NCI-H524 treated with DMSO at 0.1 percent for 48 hours (cell line): ENCODE measurements around the gene TMEM53.

Source experiments
- DNase-seq: peaks from one replicate; lab custom pipeline; 2025; lab: John Stamatoyannopoulos, UW

Gene TMEM53

GRCh38 chr1:44646261-44647110 is 27.8 kb downstream of the TMEM53 start:
- DNase-seq: no peak

GRCh38 chr1:44645476-44646244 is 28.6 kb downstream of the TMEM53 start:
- no peak for DNase-seq

DNA sequence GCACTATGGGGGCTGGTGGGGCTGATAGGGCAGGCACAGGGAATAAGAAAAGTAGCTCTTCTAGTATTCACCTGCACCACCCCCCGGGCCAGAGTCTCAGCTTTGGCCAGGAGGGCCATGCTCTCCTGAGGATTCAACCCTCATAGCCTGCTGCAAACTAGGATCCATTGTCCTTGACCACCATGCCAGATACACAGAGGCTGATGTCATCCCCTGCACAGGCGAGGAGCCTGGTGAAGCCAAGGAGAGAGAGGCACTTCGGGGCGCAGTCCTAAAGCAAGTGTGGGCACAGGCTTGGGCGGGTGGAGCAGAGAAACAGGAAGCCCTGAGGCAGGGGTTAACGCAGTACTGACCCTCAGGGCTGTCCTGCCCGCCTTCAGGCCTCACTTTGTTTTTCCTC is 29.5 kb downstream of the TMEM53 start:
- no peak for DNase-seq

- DNase-seq: no peak
These were observed 30.5 kb downstream of the TMEM53 start for GRCh38 chr1:44643721-44644334.

- DNase-seq: no peak
These were observed 31.4 kb downstream of the TMEM53 start for GRCh38 chr1:44642925-44643324.

GRCh38 chr1:44642255-44642654 is 32.0 kb downstream of the TMEM53 start:
- DNase-seq: no peak

- no peak for DNase-seq
These were observed 32.9 kb downstream of the TMEM53 start for GRCh38 chr1:44641126-44642102.

- peak; percentile 76 for DNase-seq
These were observed 34.0 kb downstream of the TMEM53 start for GRCh38 chr1:44640200-44640853.

- no peak for DNase-seq
These were observed 36.4 kb downstream of the TMEM53 start for GRCh38 chr1:44637702-44638411.

DNA sequence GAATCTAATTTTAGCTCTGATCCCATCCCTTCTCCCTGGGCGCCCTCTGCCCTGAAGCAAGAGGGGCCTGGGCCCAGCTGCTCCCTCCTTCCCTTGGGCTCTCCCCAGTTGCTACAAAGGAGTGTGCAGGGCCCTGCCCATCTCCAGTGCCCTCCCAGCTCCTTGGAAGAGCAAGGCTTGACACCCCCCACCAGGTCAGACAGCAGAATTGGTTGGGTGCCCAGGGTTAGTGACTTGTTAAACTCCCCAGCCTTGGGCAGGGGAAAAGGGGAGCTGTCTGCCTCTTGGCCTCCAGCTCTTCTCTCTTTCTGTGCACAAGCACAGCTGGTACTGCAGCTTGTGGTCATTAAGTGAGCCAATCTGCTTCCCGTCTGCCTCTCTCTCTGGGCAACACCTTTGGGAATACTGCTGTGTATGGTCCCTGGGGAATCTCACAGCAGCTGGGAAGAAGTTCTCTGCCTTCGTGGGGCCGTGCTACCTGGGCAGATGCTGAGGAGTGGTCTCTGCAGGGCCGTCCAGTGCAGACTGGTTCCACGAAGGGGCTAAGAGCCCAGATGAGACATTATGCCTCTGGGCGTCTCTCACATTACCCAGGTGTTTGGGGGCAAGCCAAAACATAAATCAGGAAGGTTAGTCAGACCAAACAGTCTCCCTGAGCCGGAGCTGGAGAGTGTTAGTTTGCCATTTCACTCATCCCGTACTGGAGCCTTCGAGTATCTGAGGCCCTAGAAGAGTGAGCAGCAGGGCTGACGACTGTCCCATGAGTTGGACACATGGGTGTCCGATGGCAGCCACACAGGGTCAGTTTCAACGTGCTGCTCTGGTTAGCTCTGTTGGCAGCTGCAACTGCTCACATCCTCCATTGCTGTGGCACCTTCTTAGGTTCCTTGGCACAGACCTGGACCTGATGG is 37.3 kb downstream of the TMEM53 start:
- peak; percentile 89 for DNase-seq

GRCh38 chr1:44636083-44636687 is 38.1 kb downstream of the TMEM53 start:
- DNase-seq: no peak

GRCh38 chr1:44635439-44635838 is 38.8 kb downstream of the TMEM53 start:
- no peak for DNase-seq

GRCh38 chr1:44634606-44635189 is 39.6 kb downstream of the TMEM53 start:
- DNase-seq: no peak

- DNase-seq: no peak
These were observed 41.7 kb downstream of the TMEM53 start for GRCh38 chr1:44632598-44632997.

- no peak for DNase-seq
These were observed 42.4 kb downstream of the TMEM53 start for GRCh38 chr1:44631647-44632539.

DNA sequence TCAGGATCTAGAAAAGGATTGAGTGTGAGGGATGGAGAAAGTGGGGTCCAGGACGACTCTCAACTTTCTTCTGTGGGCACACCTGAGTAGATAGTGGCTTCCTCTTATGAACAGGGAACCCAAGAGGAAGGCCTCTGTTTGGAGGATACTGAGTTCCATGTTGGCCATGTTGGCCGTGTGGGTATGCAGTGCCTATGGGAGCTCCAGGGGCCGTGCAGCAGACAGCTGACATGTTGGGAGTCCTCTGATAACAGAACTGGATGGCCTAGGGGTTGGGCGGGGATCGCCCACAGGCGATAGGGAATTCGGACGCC is 43.0 kb downstream of the TMEM53 start:
- no peak for DNase-seq

- no peak for DNase-seq
These were observed 44.2 kb downstream of the TMEM53 start for GRCh38 chr1:44630116-44630515.
